WERI-Rb-1 (cell line): ENCODE results near the gene THBS2.

ENCODE experiments used
- DNase-seq: peaks from one replicate; pipeline ENCODE4 v3.0.0-alpha.2; 2020
- H3K27ac ChIP-seq: fragments of 250-450 bp; sonication (Bioruptor Pico); 2 replicates; pipeline ENCODE4 v1.5.1; 2020; ENCODE audit warnings: mild to moderate bottlenecking, moderate library complexity
- H3K27me3 ChIP-seq: fragments of 250-450 bp; sonication (Bioruptor Pico); 2 replicates; pipeline ENCODE4 v1.5.1; 2021; ENCODE audit warnings: mild to moderate bottlenecking, low read depth, moderate library complexity; ENCODE audit not compliant: insufficient read depth, severe bottlenecking
- H3K36me3 ChIP-seq: fragments of 250-450 bp; sonication (Bioruptor Pico); 2 replicates; pipeline ENCODE4 v1.5.1; 2020; ENCODE audit warnings: mild to moderate bottlenecking, moderate library complexity
- H3K4me3 ChIP-seq: 2 replicates; pipeline ENCODE4 v1.5.1; 2011; ENCODE audit warnings: low read depth, mild to moderate bottlenecking, control low read depth, low read length
- H3K9me3 ChIP-seq: fragments of 250-450 bp; sonication (Bioruptor Pico); 2 replicates; pipeline ENCODE4 v1.5.1; 2021; ENCODE audit warnings: mild to moderate bottlenecking, moderate library complexity; ENCODE audit not compliant: severe bottlenecking
- TF ChIP-seq, protein P1 (sequence below): IDR thresholded peaks from 2 replicates; pipeline ENCODE4 v1.5.1; 2011; ENCODE audit warnings: low read depth, mild to moderate bottlenecking, control low read depth, inconsistent platforms, low read length

THBS2 gene

DNA sequence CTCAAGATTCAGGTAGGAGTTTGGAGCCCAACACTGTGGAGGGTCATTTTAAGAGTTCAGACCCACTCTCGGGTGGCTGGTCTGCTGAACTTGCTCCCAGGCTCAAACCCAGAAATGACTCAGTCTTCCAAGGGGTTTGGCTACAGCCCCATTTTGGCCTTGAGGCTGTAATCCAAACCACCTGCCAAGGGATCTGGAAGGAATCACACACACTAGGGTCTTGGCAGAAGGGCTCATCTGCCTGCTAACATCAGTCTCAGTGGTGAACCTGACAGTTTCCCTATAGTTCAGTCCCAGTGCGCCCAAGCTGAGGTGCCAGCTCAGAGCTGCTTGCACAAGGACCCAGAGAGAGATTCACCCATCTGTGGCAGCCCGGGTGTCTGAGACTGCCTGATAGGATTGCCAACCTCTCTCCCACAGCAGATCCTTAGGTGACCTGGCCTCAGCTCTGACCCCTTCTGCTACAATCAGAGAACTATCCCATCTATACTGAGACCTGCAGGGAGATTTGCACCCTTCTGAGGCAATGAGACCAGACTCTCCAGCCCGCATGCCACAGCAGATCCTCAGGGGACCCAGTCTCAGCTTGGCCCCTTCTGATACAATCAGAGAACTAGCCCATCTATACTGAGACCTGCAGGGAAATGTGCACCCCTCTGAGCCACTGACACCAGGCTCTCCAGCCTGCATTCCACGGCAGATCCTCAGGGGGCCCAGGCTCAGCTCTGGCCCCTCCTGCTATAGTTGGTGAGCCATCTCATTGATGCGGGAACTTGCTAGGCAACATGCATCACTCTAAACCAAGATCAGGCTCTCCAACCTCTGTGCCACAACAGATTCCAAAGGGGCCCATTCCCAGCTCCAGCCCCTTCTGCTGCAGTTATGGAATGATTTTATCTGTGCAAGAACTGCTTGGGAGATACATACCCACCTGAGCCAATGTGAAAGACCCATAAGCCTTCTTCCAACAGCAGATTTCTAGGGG, 48.2 kb downstream of the THBS2 start:
- H3K4me3 ChIP-seq: no peak overlapping the region
- no peak overlapping the region for H3K27ac ChIP-seq
- H3K27me3 ChIP-seq: no peaks in the 10 kb centered on the region
- H3K36me3 ChIP-seq: no peaks in the 10 kb centered on the region
- no peaks in the 10 kb centered on the region for H3K9me3 ChIP-seq
- DNase-seq: no peak
- TF ChIP-seq, protein P1, sequence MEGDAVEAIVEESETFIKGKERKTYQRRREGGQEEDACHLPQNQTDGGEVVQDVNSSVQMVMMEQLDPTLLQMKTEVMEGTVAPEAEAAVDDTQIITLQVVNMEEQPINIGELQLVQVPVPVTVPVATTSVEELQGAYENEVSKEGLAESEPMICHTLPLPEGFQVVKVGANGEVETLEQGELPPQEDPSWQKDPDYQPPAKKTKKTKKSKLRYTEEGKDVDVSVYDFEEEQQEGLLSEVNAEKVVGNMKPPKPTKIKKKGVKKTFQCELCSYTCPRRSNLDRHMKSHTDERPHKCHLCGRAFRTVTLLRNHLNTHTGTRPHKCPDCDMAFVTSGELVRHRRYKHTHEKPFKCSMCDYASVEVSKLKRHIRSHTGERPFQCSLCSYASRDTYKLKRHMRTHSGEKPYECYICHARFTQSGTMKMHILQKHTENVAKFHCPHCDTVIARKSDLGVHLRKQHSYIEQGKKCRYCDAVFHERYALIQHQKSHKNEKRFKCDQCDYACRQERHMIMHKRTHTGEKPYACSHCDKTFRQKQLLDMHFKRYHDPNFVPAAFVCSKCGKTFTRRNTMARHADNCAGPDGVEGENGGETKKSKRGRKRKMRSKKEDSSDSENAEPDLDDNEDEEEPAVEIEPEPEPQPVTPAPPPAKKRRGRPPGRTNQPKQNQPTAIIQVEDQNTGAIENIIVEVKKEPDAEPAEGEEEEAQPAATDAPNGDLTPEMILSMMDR: no peak

DNA sequence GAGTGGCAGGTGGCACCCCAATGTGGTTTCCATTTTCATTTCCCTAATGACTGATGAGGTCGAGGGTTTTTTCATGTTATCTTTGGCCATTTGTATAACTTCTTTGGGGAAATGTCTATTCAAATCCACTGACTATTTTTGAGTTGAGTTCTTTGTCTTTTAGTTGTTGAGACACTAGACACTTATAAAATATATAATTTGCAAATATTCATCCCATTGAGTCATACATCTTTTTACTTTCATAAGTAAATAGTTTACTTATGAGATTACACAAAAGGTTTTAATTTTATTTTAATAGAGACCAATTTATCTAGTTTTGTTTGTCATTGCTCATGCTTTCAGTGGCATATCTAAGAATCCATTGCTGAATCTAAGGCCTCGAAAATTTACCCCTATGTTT, 49.5 kb downstream of the THBS2 start:
- no peak for DNase-seq
- H3K27ac ChIP-seq: no peak overlapping the region
- H3K4me3 ChIP-seq: no peak overlapping the region
- TF ChIP-seq, protein P1: no peak
- H3K27me3 ChIP-seq: no peaks in the 10 kb centered on the region
- H3K9me3 ChIP-seq: no peaks in the 10 kb centered on the region
- H3K36me3 ChIP-seq: no peaks in the 10 kb centered on the region

DNA sequence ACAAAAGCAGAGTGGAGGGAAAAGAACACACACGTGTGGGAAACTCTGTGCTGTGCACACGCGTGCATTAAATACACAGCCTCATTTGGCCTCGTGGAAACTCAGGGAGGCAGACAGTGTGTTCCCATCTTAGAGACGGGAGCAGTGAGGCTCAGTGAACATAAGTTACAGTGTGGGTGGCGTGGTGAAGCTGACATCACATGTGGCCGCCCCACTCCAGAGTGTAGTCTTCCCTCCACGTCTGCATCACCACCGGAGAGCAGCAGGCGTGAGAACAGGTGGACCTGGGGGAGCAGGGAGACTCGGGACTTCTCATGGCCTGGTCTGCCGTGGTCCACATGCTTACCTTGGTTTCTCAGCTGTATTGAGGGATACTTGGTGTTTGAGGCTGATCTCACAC, 51.7 kb downstream of the THBS2 start:
- Histone ChIP-seq H3K9me3 (no peaks in the 10 kb centered on the region), H3K27me3 (no peaks in the 10 kb centered on the region), H3K36me3 (no peaks in the 10 kb centered on the region), H3K4me3 (no peak overlapping the region), H3K27ac (no peak overlapping the region)
- DNase-seq: no peak
- TF ChIP-seq, protein P1: no peak

DNA sequence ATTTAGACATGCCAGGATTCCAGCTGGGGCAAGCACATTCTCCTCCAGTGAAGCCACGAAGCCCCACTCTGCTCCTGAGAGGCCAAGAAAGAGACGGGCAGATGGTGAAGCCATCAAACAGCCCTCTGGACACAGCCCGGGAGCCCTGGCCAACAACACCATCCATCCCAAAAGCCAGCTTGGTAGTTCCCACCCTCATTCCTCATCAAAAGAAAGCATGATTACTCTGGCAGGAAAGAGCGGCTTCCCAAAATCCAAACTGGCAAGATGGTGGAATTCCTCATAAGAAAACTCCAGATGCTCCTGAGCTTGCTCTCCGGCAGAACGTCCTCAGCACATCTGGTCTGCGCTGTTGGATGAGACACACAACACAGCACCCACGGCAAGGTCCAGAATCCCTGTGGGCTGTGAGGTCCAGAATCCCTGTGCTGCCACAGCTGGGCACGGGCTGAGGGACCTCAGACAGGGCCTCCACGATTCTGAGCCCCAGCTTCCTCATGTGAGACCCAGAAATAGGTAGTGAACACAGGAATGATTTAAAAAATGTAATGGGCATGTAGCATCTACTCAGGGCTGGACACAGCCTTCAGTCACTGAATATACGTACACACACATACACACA, 52.6 kb downstream of the THBS2 start:
- H3K27ac ChIP-seq: no peak overlapping the region
- H3K9me3 ChIP-seq: no peaks in the 10 kb centered on the region
- H3K4me3 ChIP-seq: no peak overlapping the region
- H3K36me3 ChIP-seq: no peaks in the 10 kb centered on the region
- TF ChIP-seq, protein P1: no peak
- H3K27me3 ChIP-seq: no peaks in the 10 kb centered on the region
- no peak for DNase-seq

DNA sequence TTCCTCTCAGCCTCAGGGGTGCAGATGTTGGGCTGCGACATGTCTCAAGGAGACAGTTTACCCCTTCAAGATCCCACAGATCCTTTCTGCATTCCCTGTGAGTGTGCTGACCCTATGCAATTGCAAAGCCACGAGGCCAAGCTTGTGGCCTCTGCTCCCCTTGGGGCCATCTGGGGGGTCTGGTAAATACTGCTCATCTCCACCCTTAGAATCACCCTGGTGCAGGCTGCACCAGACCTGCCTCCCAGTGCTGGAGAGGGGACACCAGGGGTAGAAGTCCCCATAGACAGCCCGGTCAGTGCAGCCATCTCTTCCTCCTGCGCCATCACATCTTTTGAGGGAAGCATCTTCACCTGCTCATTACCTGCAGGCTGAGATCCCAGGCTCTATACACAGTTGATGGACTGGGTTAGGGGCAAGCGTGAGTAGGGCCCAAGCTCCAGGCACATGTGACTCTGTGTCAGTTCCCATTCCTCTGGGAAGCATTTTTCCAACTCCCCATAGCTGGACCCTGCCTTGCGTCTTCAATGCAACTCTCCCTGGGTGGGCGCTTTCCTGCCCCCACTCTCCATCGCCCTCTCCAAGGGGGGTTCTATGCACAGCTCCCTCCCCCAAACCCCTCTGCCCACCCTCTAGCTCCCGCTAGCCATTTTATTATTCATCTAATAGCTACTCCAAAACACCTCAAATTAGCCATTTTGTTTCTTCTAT, 53.9 kb downstream of the THBS2 start:
- Histone ChIP-seq H3K9me3 (no peaks in the 10 kb centered on the region), H3K27me3 (no peaks in the 10 kb centered on the region), H3K4me3 (no peak overlapping the region), H3K27ac (no peak overlapping the region), H3K36me3 (no peaks in the 10 kb centered on the region)
- no peak for DNase-seq
- TF ChIP-seq, protein P1: no peak
